GM19043 (cell line): ENCODE data around the gene FGD6.
A peak's percentile ranks its signal among the peaks of the same experiment; 100 is the strongest.
"Not testable (repeated sequence)": the region's sequence is repeated elsewhere in the genome, so short reads cannot be mapped to it uniquely, and the experiment has no call there.

Source experiments
- ATAC-seq: cut with Tn5 transposase; IDR thresholded peaks from one replicate; pipeline ENCODE4 v1.9.1; 2021; ENCODE audit warnings: low read depth; ENCODE audit not compliant: unreplicated experiment

Gene FGD6

GRCh38 chr12:95184121-95184520 lies 33.1 kb downstream of the FGD6 start:
- ATAC-seq = no peak

DNA sequence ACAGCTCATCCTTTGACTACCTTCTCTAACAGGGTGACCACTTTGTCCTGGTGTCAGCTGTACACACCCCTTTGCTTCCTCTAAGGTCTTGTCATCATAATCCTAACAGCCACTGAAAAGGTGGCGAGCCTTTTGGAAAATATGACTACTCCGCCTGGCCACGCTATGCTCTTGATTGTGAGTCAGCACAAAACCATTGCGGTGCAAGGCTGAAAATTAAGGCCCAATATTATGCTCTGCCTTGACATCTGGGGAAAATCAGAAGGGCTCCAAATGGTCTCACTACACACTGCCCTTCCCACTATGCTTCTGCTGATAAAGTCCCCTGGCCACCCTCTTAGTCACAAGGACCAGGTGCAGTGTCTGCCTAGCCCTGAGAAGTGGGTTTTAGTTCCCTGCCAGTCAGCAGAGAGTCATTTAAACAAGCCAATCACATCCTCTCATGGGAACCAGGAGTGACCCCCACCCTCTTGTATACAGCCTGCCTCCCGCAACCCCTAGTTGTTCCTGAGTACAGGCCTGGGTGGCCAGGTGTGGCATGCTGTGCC lies 34.3 kb downstream of the FGD6 start:
- peak; percentile 57 for ATAC-seq

DNA sequence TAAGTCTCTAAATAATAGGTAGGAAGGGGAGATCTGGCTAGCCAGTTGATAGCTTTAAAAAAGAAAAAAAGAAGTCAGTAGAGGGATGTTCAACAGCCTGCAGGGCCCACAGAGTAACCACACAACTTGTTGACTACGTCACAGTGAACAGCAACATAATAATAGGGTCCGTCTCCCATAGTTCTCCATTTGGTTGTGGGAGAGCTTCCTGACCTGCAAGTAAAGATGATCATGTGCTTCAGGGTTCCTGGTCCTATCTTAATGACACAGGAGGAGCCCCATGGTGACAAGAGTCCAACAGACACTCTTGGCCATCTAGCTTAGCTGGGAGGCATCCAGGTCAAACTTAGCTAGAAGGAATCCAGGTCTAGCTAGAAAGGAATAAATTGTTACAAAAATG lies 36.2 kb downstream of the FGD6 start:
- ATAC-seq = no peak

DNA sequence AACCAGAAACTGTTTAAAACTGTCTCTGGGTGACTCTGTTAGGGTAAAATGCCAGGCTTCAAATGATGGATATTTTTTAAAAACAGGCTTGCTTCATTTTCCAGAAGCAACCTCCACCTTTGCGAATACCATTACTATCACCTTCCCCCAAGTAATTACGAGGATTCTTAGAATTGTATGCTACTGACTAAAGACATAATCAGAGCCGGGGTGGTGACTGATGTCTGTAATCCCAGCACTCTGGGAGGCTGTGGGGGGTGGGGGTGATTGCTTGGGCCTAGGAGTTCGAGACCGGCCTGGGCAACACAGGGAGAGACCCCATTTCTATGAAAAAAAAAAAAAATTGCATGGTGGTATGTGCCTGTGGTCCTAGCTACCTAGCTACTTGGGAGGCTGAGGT lies 38.3 kb downstream of the FGD6 start:
- ATAC-seq = no peak

DNA sequence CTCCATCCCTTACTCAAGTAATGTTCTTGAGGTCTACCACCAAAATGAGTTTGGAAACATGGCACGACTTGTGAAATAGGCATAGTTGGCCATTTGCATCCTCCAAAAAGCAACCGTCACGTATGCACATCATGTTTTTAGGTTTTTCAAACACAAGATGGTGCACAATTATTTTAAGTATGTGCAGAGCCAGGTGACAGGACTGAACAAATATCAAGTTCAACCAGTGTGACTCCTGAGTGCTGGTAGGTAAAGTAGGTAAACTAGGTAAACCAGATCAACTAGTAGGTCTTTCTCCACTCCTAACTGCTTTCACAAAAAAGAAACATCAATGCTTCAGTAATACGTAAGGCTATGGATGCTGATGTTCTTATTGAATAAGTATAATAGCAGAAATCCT lies 39.1 kb downstream of the FGD6 start:
- no peak for ATAC-seq

DNA sequence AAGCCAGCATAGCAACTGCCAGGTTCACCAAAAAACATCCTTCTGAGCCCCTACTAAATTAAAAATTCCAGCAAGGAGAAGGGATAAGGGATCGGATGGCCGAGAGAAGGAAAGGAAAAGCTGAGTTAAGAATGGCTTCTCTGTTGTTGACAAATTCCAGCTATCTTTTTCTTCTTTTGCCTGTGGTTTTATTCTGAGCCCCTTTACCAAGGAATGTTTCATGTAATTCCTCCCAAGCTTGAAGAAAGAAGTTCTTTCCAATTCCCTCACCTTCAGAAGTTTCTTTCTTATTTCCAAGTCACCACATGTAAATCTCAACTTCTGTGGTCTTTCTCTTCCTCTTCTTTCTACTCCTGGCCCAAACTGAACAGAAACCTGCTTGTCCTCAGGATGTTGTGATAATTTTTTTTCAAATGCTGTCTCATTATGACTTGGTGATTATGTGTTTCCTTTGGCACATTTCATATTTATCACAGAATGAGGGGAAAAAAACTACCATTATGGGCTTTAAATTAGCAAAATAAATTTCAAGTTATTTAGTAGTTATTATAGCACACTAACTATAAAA lies 40.0 kb downstream of the FGD6 start:
- ATAC-seq = no peak

GRCh38 chr12:95173392-95174251 lies 43.6 kb downstream of the FGD6 start:
- ATAC-seq = no peak

- ATAC-seq = no peak
These were observed 47.9 kb downstream of the FGD6 start for GRCh38 chr12:95169368-95169767.

DNA sequence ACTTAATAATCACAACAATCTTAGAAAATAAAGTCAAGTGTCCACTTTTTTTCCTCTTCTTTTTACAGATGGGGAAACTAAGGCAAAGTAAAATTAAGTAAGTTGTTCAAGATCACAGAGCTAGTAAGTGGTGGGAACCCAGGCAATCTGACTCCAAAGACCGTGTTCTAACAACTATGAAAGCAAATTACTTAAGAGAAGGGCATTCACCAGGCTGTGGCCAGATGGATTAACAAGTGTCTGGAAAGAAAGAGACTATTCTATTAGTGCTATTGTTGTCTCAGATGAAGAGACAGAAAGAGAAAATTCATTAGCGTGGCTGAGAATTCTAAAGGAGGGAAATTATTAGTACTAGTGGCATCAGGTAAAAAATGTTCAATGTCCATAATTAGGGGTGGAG lies 48.5 kb downstream of the FGD6 start:
- no peak for ATAC-seq

- ATAC-seq = no peak
These were observed 52.6 kb downstream of the FGD6 start for GRCh38 chr12:95164656-95165055.

GRCh38 chr12:95158919-95159318 lies 58.3 kb downstream of the FGD6 start:
- ATAC-seq = no peak

DNA sequence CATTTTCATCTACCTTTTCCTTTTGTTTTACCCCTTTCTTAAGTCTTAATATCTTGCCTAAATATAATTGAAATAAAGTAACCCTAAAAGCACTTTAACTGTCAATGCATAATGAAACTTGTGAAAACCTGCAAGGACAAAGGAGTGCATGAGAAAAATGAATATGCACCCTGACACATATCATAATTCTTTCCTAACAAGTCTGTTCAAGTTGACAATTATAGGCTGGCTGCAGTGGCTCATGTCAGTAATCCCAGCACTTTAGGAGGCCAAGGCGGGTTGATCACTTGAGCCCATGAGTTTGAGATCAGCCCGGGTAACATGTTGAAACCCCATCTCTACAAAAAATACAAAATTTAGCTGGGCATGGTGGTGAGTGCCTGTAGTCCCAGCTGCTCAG lies 65.4 kb downstream of the FGD6 start:
- ATAC-seq = no peak

- no peak for ATAC-seq
These were observed 65.9 kb downstream of the FGD6 start for GRCh38 chr12:95151406-95151805.

DNA sequence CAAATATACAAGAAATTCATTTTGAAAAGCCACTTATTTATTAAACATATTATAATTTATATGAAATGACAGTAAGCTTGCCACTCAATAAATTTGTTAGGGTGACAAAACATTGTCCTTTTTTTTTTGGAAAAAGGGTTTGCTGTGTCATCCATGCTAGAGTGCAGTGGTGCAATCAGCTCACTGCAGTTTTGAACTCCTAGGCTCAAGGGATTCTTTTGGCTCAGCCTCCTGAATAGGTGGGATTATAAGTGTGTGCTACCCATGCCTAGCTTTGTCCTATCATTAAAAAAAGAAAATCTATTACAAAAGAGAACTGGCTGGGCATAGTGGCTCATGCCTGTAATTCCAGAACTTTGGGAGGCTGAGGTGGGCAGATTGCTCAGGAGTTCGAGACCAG lies 66.8 kb downstream of the FGD6 start:
- ATAC-seq = no peak

DNA sequence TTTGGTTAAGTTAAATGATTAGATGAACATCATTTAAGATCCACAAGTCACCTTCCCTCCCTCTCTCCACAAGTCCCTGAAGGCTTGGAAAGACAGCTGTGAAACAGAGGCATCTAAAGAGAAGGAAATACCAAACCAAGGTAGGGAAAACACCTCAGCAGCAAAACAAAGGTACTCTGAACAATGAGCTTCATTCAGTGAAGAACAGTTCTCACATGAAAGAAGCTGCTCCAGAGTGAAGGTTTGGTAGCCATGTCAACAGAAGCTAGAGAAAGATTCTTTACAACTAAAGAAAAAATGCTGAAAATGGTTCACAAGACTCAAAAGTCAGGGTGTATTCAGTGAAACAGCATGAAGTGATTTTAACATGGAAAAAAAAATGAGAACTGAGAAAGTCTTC lies 69.4 kb downstream of the FGD6 start:
- no peak for ATAC-seq

GRCh38 chr12:95146769-95147168 lies 70.5 kb downstream of the FGD6 start:
- ATAC-seq = no peak

- ATAC-seq = no peak
These were observed 73.6 kb downstream of the FGD6 start for GRCh38 chr12:95143621-95144205.

DNA sequence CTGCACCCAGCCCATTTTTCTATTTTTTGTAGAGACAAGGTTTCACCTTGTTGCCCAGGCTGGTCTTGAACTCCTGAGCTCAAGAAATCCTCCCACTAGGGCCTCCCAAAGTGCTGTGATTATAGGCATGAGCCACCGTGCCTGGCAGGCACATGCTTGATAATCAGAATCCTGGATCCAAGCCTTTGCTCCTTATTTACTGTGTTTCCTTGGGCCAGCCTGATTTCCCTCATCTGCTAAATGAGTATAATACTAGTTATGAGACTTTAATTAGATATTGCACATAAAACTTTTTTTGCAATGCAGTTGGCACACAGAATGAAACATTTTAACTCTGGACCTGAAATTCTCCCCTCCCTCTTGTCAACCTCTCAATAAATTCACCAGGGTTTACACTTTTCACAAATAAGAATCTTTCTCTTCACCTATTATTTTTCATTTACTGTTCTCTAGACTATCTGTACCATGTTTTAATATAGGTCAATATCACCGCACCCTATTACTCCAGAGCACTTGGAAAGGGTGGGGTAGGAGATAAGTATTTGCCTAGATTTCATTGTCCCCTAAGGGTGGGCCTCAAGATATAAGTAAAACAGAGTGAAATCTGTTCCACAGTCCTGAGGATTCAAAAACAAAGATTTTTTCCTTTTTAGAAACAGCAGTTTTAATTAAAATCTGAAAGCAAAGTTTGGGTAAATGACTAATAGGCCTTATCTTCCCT lies 74.7 kb downstream of the FGD6 start:
- no peak for ATAC-seq

DNA sequence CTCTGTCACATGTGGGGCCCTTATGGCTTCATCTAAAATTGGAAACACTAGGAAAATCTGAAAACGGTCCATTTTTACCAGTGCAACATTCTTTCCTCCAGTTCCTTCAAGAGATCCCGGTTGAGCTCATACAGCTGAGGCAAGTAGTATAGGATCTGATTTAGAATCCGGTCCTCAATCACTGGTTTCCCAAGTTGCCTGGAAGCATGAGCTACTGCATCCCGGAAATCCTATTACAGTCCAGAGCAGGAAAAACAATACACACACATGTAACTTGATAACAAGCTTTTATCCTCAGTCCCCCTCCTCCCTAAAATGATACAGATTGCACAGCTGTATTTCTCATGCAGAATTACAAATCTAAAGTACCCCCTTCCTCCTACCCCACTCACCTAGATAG lies 76.0 kb downstream of the FGD6 start:
- no peak for ATAC-seq

DNA sequence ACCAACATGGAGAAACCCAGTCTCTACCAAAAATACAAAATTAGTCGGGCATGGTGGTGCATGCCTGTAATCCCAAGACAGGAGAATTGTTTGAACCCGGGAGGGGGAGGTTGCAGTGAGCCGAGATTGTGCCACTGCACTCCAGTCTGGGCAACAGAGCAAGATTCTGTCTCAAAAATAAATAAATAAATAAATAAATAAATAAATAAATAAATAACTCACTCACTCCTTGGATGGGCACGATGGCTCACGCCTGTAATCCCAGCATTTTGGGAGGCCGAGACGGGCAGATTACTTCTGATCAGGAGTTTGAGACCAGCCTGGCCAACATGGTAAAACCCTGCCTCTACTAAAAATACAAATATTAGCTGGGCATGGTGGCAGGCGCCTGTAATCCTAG lies 79.2 kb downstream of the FGD6 start:
- ATAC-seq = not testable (repeated sequence)

- ATAC-seq = no peak
These were observed 80.7 kb downstream of the FGD6 start for GRCh38 chr12:95136598-95136997.
